Pons (tissue), 1 donor: ENCODE results near the gene TRIM21.
"Not testable (repeated sequence)": the region's sequence is repeated elsewhere in the genome, so short reads cannot be mapped to it uniquely, and the experiment has no call there.

ENCODE experiments used
- DNase-seq: peaks from one replicate; pipeline ENCODE4 v3.0.0-alpha.2; 2016; ENCODE audit warnings: low spot score

TRIM21 gene

GRCh38 chr11:4393209-4393857, at the start of gene TRIM21:
Gene TRIM21, minus strand, starts transcription at chr11:4393702. Its CDS starts 3,293 bp downstream, at chr11:4390409.
- peak; percentile 88 for DNase-seq

- DNase-seq = no peak
Observed at GRCh38 chr11:4441515-4441914, 48.0 kb upstream of the TRIM21 start.

- DNase-seq = no peak
Observed at GRCh38 chr11:4436411-4436810, 42.9 kb upstream of the TRIM21 start.

- no peak for DNase-seq
Observed at GRCh38 chr11:4433856-4434255, 40.4 kb upstream of the TRIM21 start.

- no peak for DNase-seq
Observed at GRCh38 chr11:4430051-4430450, 36.5 kb upstream of the TRIM21 start.

GRCh38 chr11:4418403-4418802, 24.9 kb upstream of the TRIM21 start:
- DNase-seq = no peak

GRCh38 chr11:4416816-4417215, 23.3 kb upstream of the TRIM21 start:
- no peak for DNase-seq

GRCh38 chr11:4416306-4416705, 22.8 kb upstream of the TRIM21 start:
- DNase-seq = no peak

GRCh38 chr11:4406206-4406605, 12.7 kb upstream of the TRIM21 start:
- DNase-seq = not testable (repeated sequence)

- DNase-seq = no peak
Observed at GRCh38 chr11:4393858-4394223, 339 bp upstream of the TRIM21 start.

- DNase-seq = no peak
Observed at GRCh38 chr11:4388221-4388620, 5.3 kb downstream of the TRIM21 start.

GRCh38 chr11:4385978-4386740, 7.3 kb downstream of the TRIM21 start:
- DNase-seq = no peak

GRCh38 chr11:4381901-4382300, 11.6 kb downstream of the TRIM21 start:
- DNase-seq = no peak

- no peak for DNase-seq
Observed at GRCh38 chr11:4375431-4376140, 17.9 kb downstream of the TRIM21 start.

- DNase-seq = no peak
Observed at GRCh38 chr11:4370166-4370565, 23.3 kb downstream of the TRIM21 start.

- DNase-seq = no peak
Observed at GRCh38 chr11:4368286-4368685, 25.2 kb downstream of the TRIM21 start, which contains the start of gene OR52B4. Gene OR52B4, minus strand, starts transcription at chr11:4368386. Its CDS starts 91 bp downstream, at chr11:4368295.

GRCh38 chr11:4348142-4348541, 45.4 kb downstream of the TRIM21 start:
- not testable (repeated sequence) for DNase-seq

- not testable (repeated sequence) for DNase-seq
Observed at GRCh38 chr11:4345366-4345765, 48.1 kb downstream of the TRIM21 start.
